GM12872 (cell line): ENCODE data around the gene SPR.

Experiments used
- TF ChIP-seq, protein P1 (sequence below): IDR thresholded peaks from 3 replicates; pipeline ENCODE4 v1.5.1; 2011; ENCODE audit warnings: low read depth, mild to moderate bottlenecking, low read length, moderate library complexity; ENCODE audit not compliant: insufficient read depth

The SPR gene

DNA sequence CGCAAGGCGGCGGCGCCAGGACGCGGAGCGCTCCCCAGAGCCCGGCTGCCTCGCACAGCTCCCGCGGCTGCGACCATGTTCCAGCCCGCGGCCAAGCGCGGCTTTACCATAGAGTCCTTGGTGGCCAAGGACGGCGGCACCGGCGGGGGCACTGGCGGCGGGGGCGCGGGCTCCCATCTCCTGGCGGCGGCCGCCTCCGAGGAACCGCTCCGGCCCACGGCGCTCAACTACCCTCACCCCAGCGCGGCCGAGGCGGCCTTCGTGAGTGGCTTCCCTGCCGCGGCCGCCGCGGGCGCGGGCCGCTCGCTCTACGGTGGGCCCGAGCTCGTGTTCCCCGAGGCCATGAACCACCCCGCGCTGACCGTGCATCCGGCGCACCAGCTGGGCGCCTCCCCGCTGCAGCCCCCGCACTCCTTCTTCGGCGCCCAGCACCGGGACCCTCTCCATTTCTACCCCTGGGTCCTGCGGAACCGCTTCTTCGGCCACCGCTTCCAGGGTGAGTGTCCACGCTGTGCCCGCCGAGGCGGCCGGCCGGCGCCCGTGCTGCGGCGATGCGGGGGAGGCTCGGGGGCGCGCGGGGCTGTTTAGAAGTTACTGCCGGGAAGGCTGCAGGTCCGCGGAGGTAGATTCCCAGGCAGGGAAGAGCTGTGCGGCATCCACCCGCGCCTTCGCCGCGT lies 30.8 kb downstream of the SPR start:
- TF ChIP-seq, protein P1, sequence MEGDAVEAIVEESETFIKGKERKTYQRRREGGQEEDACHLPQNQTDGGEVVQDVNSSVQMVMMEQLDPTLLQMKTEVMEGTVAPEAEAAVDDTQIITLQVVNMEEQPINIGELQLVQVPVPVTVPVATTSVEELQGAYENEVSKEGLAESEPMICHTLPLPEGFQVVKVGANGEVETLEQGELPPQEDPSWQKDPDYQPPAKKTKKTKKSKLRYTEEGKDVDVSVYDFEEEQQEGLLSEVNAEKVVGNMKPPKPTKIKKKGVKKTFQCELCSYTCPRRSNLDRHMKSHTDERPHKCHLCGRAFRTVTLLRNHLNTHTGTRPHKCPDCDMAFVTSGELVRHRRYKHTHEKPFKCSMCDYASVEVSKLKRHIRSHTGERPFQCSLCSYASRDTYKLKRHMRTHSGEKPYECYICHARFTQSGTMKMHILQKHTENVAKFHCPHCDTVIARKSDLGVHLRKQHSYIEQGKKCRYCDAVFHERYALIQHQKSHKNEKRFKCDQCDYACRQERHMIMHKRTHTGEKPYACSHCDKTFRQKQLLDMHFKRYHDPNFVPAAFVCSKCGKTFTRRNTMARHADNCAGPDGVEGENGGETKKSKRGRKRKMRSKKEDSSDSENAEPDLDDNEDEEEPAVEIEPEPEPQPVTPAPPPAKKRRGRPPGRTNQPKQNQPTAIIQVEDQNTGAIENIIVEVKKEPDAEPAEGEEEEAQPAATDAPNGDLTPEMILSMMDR, result no peak

- TF ChIP-seq, protein P1, result no peak
Measured at GRCh38 chr2:72919414-72920317, 32.5 kb downstream of the SPR start.

GRCh38 chr2:72920318-72921087 lies 33.3 kb downstream of the SPR start:
- TF ChIP-seq, protein P1, result no peak

DNA sequence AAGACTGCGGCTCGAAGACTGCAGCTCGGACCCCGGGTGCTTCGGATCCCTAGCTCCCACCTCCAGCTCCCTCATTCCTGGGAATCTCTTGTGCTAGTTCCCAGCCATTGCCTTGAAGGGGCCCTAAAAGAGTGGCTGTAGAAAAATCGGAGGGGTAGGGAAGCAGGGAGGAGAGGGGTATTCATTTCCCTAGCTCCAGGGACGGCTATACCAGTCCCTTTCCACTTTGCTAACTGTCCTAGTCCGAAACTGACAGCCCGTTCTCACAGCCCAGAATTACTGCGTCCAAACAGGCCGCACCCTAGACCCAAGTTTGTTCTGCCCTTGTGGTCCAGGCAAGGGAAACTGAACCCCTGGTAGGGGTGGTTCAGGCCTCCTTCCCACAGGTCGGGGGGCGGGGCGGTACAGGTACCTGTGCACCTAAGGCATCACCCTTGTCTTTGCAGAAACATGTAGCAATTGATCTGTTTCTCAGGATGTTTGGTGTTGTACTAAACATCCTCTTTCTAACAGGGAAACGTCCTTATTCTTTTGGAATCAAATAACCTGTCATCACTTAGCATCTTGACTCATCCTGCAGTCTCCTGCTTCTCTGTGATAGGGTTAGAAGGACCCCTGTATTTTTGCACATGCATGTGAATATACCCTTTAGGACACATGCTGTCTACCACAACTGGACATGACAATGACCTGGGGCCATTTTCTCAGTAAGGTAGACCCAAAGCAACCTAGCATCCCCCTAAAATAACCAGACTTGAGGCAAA lies 34.1 kb downstream of the SPR start:
- TF ChIP-seq, protein P1, result no peak

DNA sequence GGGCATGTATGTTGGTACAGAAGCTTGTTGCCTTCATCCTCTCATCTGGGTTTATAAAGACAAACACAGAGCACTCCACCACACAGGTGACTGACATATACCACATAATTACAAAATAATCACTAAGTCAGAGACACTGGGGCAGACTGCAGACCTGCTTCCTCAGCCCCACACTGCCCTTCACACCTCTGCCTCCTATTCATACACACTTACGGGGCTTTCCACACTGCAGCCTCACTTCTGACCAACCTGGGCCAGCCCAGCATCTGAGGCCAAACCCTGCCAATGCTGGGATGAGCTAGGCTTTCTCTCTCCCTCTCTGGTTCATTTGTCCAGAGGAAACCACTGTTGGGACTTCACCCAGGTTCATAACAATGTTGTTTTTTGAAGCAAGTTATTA lies 34.6 kb downstream of the SPR start:
- TF ChIP-seq, protein P1, result no peak

- TF ChIP-seq, protein P1, result no peak
Measured at GRCh38 chr2:72923833-72924352, 36.7 kb downstream of the SPR start.
